Activated naive CD4-positive, alpha-beta T cell treated with Interleukin-2 at 50 U/mL for 16 hours (primary cell): ENCODE measurements around the gene ENDOV.
A peak's percentile ranks its signal among the peaks of the same experiment; 100 is the strongest.

Experiments used
- DNase-seq: peaks from one replicate; pipeline ENCODE4 v3.0.0-alpha.2; 2020

The ENDOV gene

DNA sequence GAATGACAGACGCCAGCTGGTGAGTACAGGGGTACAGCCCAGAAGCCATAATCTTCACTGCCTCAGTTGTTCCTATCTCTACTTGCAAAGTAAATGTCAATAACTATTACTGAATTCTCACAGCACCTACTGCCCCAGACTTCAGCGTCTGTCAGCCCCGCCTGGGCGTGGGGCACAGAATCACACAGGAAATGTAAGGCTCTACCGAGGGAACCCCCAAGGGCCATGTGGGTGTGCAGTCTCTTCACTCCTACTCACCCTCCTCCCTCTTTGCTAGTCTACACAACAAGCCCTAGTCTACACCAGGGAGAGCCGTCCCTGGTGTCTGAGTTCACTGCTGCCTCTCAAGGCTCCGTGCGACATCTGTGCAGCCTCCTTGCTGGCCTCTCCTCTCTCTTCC, 57.0 kb downstream of the ENDOV start:
- no peak for DNase-seq

DNA sequence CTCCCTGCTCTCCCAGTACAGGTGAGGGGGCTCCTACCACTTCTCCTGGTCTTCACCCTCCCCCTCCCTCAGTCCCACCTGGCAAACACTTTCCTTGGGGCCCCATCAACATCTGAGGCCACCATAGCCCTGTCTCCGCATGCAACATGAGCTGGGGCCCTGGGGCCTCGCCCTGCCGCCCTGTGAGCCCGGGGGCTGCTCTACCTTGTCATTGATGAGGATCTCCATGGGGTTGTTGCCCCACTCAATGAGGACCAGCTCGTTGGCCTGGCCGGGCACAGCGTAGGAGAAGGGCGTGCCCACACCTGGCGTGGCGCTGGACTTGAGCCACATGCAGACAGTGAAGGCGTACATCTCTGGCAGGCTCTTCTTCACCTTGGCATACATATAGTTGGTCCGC, 58.0 kb downstream of the ENDOV start:
- no peak for DNase-seq

- DNase-seq: no peak
Observed at GRCh38 chr17:80473701-80474100, 58.7 kb downstream of the ENDOV start.

DNA sequence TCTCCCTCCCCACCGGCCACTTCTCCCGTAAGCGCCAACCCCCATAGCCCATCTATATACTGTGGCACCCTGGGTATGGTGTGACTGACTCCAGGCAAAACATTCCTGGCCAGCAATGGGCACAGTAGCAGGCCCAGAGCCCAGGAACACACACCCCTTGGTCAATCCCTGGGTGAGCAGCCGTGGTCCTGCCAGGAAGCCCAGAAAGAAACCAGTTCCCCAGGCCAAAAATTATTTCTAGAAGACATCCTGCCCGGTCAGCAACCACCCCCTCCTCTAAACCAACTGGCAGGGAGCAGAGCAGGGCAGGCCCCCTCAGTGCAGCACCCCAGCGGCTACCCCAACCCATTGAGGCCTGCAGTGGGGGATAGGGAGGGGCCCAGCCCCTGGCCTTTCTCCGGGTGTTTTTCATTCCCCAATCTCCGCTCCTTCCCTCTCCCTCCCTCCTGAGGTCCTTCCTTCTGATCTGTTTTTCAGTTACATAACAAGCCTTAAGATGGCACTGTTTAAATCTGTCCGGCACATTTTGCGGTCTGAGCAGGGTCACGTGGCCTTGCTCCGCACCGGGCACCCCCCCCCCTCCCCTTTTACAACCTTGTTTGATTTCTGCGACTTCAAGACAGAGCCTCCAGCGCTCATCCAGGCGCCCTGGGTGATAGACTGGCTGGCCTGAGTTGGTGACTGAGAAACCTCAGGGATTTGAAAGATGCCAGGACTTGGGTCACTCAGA, 59.4 kb downstream of the ENDOV start:
- no peak for DNase-seq

GRCh38 chr17:80474961-80475909, 60.3 kb downstream of the ENDOV start:
- no peak for DNase-seq

DNA sequence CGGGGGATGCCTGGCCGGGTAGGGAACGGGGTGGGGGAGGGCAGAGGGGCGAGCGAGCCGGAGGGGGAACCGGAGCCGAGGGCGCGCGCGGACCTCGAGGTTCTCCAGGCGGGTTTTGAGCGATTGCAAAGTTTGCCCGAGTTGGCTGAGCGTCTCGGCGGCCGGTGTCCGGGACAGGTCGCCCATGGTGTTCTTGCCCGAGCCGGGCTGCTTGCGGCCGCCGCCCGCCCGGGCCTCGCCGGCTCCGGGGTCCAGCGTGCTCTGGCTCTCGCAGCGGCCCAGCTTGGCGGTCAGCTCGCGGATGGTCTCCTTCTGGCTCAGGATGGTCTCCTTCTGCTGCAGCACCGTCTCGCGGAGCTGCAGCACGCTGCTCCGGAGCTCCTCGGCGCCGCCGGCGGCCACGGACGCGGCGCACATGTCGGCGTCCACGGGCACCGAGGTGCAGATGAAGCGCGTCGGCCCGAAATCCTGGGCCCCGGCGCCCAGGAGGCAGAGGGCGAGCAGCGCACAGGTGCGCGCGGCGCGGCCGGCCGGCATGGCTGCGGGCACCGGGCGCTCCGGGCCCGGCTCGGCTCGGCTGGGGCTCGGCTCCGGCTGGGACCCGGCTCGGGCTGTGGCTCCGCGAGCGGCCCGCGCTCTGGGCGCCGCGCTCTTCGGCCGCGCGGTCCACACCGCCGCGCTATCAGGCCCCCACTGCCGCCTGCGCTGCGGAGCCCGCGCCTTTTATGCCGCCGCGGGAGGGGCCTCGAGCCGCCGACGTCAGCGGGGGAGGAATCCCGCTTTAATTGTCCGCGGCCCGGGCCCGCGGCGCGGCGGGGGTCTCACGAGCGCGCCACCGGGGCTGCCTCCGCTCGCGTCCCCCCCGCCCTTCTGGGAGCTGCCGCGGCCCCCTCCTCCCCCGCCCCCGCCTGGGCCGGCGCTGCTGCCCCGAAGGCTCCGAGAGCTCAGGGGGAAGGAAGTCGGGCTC, 61.2 kb downstream of the ENDOV start, which contains the start of gene NPTX1:
TSS of gene NPTX1 (minus strand) at position 698 of the 967 bp plus-strand sequence. CDS start at position 537, 161 bp downstream.
- DNase-seq: no peak

DNA sequence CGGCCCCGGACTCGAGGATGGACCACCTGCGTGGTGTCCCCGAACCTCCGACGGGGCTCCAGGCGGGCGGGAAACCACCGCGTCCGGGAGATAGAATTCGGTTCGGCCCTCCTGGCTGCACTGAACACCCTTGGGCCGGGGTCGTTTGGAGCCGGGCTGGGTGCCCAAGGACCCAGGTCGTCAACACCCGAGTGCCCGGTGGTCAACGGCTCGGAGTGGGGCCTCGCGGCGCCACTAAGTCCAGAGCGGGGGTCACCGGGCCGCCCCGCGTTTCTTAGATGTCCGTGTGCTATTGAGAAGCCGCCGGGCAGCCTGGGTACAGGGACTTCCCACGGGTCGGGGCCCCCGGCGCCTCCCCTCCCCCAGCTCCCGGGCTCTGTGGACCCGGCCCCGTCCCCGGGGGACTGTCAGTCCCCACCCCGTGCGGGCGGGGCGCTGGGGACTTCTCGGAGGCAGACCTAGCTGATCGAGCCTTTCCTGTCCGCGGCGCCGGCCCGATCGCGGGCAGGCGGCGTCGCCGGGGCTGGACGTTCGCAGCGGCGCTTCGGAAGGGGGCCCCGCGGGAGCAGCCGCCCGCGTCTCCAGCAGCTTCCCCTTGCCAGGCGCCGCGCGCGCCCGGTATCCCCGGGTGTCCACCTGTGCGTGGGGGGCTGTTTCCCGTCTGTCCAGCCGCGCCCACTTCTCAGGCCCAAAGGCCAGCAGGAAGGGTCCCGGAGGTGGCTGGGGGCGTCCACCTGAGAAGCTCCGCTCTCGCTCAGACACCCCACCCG, 62.1 kb downstream of the ENDOV start:
- no peak for DNase-seq

DNA sequence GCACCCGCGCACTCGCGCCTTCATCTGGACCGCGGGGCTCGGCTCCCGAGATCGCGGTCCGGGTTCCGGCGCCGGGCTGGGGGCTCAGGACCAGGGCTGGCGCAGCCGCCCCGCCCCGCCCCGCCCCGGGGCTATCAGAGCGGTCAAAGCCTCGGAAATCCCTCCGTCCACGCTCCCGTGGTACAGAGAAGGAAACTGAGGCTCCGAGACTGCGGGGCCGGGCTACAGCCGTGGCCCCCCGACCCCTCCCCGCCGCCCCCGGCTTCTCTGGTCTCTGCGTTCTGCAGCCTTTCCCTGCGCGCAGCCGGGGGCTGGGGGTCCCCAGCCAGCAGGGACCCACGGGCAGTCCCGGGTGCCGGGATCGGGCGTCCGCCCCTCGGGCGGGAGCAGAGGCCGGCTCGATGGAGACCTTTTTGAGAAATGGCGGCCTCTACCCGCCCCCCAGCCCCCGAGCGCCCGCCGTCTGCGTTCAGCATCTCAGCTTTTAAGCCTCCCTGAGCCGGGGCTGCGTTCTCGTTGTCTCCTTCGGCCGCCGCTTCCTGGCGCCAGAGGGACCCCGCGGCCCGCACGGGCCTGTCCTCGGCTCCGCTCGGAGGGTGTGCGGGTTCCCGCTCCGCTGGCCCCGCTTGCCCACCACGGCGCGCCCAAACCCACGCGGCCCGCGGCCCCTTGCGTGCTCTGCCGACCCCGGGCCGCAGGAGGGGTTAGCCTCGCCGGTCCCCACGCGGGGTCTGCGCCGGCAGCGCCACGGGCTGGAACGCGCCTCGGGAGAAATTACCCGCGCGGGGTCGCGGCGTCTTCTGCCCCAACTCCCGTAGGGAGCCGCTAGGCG, 62.9 kb downstream of the ENDOV start:
- DNase-seq: peak; percentile 29

GRCh38 chr17:80478487-80479245, 63.7 kb downstream of the ENDOV start:
- no peak for DNase-seq

GRCh38 chr17:80479246-80479566, 64.2 kb downstream of the ENDOV start:
- DNase-seq: no peak

GRCh38 chr17:80480248-80480647, 65.3 kb downstream of the ENDOV start:
- DNase-seq: no peak

- no peak for DNase-seq
Observed at GRCh38 chr17:80481284-80482057, 66.5 kb downstream of the ENDOV start.

DNA sequence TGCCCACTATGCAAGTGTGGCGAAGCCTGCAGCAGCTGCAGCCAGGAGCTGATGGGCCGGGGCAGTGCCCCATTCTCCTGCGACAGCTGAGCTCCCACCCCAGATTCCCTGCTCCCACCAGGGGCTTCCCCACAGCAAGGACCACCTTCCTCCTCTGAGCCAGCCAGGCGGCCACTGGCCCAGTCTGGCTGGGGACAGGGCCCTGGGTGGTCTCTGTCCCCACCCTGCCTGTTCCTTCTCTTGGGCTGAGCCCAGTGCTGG, 67.0 kb downstream of the ENDOV start:
- DNase-seq: no peak

- DNase-seq: no peak
Observed at GRCh38 chr17:80482555-80483308, 67.8 kb downstream of the ENDOV start.

DNA sequence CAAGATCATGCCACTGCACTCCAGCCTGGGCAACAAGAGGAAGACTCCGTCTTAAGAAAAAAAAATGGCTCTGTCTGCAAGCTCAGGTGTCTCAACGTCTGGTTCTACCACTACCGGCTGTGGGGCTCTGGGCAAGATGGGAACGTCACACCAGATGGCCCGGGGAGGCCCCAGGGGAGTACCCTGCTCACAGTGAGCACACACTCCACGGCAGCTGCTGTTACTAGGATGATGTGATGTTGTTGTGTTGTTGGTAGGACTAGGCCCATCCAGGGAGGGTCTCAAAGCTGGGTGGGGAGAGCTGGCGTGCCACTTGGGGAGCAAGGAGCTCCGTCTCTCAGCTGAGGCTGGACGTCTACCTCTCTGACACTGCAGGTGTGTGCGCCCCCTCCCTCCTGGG, 70.9 kb downstream of the ENDOV start:
- no peak for DNase-seq

DNA sequence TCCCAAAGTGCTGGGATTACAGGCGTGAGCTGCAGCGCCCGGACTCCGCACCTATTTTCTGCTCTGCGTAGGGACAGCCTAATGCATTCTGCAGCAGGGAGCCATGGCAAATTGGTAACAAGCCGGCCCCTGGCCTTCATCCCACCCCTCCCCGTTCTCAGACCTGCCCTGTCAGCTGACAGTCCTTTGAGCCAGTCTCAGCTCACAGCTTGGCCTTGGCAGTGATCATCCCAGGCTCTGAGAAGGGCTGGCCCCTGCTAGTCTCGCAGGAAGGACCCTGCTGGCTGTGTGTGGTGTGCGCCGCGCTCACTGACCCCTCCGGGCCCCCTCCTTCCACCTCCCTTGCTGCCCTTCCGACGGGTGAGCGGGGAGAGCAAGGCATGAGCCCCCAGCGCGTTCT, 71.7 kb downstream of the ENDOV start:
- no peak for DNase-seq

DNA sequence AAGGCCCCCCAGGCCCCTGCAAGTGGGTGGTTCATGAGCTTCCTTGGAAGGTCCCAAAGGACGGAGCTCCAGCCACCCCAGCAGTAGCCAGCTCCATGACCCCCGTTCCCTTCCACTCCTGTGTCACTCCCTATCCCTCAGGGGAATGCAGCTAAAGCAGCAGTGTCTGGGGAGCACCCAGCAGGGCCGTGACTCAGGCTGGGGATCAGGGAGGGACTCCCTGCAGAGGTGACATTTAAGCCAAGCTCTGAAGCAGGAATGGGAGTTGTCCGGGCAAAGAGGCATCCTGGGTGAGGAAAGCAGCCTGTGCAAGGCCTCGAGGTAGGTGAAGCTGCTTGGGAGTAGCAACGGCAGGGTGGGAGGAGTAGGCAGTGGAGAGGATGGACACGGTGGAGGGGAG, 72.5 kb downstream of the ENDOV start:
- DNase-seq: no peak
